ENCODE measurements around the gene IL23R.
"Not testable (repeated sequence)": the region's sequence is repeated elsewhere in the genome, so short reads cannot be mapped to it uniquely, and the experiment has no call there.

The IL23R gene, protein sequence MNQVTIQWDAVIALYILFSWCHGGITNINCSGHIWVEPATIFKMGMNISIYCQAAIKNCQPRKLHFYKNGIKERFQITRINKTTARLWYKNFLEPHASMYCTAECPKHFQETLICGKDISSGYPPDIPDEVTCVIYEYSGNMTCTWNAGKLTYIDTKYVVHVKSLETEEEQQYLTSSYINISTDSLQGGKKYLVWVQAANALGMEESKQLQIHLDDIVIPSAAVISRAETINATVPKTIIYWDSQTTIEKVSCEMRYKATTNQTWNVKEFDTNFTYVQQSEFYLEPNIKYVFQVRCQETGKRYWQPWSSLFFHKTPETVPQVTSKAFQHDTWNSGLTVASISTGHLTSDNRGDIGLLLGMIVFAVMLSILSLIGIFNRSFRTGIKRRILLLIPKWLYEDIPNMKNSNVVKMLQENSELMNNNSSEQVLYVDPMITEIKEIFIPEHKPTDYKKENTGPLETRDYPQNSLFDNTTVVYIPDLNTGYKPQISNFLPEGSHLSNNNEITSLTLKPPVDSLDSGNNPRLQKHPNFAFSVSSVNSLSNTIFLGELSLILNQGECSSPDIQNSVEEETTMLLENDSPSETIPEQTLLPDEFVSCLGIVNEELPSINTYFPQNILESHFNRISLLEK

GRCh38 chr1:67166196-67166595, at the start of gene IL23R:
IL23R (plus strand) TSS chr1:67166454; CDS start chr1:67168121, 1,667 bp downstream.
- no peak for DNase-seq

- no peak for DNase-seq
These were observed 48.1 kb upstream of the IL23R start for GRCh38 chr1:67118191-67118590.

DNA sequence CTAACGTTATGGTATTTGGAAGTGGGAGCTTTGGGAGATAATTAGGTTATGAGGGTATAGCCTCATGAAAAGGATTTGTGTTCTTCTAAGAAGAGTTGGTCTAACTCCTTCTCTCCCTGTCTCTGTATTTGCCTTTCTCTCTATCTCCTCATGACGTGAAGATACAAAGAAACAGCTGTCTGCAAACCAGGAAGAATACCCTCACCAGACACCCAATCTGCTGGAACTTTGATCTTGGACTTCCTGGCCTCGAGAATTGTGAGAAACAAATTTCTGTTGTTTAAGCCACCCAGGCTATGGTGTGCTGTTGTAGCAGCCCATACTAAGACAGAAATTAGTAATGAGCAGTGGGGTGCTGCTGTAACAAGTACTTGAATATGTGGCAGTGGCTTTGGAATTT, 47.6 kb upstream of the IL23R start:
- DNase-seq: no peak

DNA sequence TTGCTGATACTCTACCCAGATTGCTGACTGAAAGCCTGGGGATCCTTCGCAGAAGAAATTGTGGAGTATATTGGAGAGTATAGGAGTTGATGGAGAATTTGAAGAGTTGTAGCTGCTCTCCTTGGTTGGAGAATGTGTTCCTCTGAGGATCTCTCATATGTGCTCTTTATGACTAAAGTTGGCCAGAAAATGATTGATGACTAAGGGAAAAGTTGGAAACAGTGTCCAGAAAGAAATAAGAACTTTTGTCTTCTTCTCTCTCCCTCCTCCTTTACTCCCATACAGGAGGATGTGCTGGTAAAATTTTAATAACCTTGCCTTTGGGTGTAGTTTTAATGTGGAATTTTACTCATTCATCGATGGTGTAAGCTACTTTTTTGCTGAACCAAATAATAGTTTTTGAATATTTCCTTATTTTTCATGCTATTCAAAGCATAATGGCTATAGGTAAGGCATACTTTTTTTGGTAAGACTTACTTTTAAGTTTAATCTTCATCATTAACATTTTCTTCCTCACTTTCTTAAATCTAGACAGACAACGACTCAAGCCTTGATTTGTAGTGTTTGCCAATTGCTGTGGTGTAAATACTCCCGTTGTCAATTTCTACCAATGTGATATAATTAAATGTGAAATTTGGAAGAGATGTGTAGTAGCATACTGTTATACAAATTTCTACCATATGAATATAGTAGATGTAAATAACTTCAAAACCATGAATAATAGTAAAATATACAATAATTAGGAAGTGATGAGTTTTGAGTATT, 45.2 kb upstream of the IL23R start:
- no peak for DNase-seq

- no peak for DNase-seq
These were observed 41.8 kb upstream of the IL23R start for GRCh38 chr1:67124455-67124854.

GRCh38 chr1:67126111-67126746, 40.0 kb upstream of the IL23R start:
- DNase-seq: no peak

- DNase-seq: no peak
These were observed 39.3 kb upstream of the IL23R start for GRCh38 chr1:67126974-67127373.

- no peak for DNase-seq
These were observed 35.6 kb upstream of the IL23R start for GRCh38 chr1:67130673-67131072.

GRCh38 chr1:67133177-67133576, 33.1 kb upstream of the IL23R start:
- DNase-seq: no peak

DNA sequence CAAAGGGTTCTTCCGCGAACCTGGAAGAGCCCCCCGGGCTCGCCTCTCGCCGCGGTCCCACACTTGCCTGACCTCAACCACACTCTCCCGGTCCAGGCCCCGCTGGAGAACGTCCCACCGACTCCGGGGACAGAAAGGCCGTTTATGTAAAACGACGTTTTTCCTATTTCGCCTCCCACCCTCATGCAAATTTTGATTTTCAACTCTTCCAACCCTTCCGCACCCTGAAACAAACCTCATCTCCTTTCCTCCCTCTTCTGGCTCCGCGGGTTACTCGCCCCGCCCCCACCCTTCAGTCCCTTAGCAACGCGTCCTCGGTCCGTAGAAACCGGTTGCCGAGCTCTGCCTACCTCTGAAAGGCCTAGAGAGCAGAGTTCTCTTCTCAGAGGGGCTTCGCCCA, 31.6 kb upstream of the IL23R start, which contains the start of gene C1orf141:
C1orf141 (minus strand) TSS at position 276 of the 400 bp plus-strand sequence. CDS start 7,730 bp downstream, outside the sequence.
- DNase-seq: no peak

- no peak for DNase-seq
These were observed 30.9 kb upstream of the IL23R start for GRCh38 chr1:67135354-67135753.

DNA sequence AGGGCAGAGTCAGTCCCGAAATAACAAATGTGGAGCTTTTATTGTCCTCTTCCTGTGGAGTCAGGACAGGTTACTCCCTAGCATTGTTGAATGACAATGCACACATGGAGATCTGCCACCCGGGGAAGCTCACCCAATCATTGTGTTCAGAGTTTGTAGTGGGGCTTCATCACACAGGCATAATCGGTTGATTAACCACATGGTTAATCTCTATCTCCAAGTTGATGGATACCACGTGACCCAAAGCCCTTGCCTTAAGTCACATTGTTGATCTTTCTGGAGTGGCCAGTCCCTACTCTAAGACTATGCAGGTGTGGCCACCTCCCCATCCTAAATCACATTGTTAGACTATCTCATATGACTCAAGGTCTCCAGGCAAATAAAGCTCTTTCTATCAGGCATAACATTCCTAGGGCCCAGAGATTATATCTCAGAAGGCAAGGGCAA, 28.9 kb upstream of the IL23R start:
- DNase-seq: no peak

- DNase-seq: no peak
These were observed 27.3 kb upstream of the IL23R start for GRCh38 chr1:67138813-67139499.

DNA sequence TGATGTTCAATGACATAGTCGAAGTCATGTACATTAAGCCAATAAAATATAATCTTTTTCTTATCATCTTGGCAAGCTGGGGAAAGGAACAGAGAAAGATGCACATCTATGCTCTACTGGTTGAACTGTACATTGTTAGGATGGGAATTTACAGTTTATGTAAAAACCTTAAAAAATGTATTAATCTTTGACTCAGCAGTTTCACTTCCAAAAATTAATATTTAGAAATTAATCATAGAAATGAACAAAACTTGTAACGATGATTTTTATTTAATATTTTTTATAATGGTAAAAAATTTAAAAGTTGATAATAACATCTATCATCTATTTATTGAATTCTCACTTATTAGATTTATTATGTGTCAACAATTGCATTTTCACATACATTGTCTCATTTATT, 25.8 kb upstream of the IL23R start:
- DNase-seq: no peak

DNA sequence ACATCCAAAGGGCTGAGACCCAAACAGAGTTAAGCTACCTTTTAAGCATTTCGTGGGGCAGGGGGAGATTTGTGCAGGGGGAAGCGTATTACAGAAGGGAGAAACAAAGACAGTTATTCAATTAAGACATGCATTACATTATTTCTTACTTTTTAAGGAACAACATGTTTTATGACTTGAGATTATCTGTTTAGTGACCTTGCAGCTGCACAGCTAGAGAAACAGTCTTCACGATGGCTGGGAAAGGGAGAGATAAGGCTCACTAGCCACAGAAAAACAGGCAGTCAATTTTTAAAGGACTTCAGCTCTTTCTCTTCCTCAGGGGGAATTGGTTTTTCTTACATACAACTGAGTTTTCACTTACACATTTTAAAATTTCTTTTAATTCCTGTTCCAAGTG, 24.4 kb upstream of the IL23R start:
- not testable (repeated sequence) for DNase-seq

- no peak for DNase-seq
These were observed 23.3 kb upstream of the IL23R start for GRCh38 chr1:67142931-67143330.

DNA sequence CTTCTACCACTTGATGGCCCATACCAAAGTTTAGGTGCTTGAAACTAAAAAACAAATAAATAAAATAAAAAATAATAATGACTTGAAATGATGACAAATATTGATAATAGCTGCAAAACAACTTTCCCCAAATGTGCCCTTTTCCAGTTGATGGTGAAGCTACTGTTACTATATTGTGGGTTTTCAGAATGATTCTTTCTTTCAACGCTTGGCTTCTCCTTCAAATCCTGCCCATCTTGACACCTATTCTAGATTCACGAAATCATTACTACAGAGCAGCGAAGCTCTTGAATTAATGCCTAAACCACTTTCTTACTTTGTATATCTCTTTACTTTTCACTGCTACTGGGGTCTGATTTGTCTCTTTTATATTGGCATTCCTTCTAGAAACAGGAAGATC, 22.3 kb upstream of the IL23R start:
- no peak for DNase-seq

- no peak for DNase-seq
These were observed 21.6 kb upstream of the IL23R start for GRCh38 chr1:67144696-67145095.

DNA sequence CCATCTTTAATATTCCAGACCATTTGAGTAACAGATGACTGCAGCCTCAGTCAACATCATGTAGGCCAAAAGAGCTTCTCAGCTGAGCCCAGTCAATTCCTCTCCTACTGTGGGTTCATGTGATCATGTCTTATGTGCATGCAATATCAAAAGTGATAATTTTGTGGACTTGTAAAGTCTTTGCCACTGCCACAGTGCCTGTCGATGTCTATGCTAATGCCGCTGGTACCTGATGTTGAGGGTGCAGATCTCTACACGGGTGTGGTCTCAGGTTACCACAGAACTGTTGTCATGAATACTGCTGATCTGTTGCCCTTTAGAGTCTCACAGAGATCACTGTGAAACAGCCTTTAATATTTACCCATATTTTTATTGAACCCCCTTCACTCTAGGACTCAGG, 20.2 kb upstream of the IL23R start:
- DNase-seq: no peak

DNA sequence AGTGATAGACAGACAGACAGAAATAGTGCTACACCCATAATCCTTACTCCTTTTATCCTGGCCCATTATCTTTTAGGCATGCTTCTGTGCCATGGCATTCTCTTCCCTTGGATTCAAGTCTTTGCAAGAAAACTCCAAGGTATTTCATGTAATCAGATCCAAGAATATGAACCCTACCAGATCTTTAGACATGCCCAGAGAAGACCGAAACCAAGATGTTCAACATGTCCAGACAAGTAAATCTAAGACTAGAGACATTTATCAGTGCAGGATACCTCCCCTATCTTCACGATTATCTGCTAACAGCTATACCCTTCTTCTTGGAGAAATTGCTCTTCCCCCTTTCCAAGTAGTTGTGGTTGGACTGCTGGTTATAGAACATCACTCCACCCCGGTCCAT, 19.7 kb upstream of the IL23R start:
- DNase-seq: no peak

DNA sequence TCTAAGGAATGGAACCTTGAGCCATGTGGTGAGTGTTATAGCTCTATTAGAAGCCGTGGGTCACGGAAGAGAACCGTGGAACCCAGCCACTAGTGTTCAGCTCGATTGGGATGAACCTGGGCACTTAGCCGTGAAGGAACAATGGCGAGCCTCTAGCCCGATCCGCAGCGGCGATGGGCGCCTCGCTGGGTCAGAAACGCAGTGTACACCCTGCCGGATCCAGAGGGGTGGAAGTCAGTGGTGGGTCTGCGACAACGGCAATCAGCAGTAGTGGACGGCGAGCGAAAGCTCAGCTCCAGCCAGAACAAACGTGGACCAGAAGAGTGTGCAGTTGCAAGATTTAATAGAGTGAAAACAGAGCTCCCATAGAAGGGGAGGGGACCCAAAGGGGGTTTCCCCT, 18.3 kb upstream of the IL23R start:
- not testable (repeated sequence) for DNase-seq

DNA sequence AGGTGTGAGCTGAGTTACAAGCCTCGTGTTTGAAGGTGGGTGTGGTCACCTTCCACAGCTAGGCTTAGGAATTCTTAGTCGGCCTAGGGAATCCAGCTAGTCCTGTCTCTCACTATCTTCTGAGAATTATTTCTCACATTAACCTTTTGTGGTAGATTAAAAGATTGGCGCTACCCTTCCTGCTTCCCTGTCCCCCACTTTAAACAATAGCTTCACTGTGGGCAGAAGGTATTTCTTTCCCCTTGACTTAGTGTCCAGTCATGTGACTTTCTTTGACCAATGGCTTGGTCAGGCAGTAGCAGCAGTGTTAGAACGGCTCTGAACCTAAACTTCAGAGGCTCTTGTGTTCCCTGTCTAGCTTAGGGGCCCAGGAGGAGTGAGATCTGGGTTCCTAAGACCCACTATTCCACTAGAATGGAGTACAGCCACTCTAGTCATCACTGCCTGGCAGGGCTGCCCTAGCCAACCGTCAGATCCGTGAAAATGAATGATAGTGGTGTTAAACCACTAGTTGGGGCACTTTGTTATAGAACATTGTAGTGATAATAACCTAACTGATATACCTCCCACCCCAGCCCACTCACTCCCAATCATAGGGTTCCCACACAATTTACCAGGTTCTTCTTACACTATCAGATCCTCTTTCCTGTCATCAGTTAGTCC, 17.6 kb upstream of the IL23R start:
- no peak for DNase-seq
